ENCODE measurements around the gene AGMAT.

The AGMAT gene, protein sequence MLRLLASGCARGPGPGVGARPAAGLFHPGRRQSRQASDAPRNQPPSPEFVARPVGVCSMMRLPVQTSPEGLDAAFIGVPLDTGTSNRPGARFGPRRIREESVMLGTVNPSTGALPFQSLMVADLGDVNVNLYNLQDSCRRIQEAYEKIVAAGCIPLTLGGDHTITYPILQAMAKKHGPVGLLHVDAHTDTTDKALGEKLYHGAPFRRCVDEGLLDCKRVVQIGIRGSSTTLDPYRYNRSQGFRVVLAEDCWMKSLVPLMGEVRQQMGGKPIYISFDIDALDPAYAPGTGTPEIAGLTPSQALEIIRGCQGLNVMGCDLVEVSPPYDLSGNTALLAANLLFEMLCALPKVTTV

DNA sequence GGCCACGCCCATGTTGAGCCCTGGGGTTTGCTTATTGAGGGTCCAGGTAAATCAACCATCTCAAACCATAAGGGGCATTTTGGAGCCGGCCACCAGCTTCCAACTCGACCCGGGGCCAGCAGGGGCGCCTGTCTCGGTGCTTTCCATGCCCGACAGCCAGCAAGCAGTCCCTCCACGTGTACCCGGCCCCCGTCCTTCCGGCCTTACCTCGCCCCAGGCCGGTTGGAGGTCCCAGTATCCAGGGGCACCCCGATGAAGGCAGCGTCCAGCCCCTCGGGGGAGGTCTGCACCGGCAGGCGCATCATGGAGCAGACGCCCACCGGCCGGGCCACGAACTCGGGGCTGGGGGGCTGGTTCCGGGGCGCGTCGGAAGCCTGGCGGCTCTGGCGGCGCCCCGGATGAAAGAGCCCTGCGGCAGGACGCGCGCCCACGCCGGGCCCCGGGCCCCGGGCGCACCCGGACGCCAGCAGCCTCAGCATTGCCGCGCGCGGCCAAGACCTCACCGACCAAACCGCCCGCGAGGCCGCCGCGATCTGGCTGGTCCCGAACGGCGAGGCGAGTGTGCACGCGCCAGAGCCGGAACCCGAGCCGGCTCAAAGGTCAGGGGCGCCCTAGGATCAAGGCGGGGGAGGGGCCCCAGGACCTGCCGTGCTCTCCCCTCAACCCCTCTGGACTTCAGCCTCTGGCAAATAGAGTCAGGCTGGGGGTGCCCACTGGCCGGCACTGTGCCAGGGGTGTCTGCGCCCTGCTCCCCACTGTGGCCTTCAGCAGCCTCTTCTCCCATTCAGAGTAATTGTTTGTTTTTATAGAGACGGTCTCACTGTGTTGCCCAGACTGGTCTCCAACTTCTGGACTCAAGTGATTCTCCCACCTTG lies at the start of gene AGMAT:
Gene AGMAT (minus strand): TSS at position 563 of the 875 bp plus-strand sequence. CDS start 84 bp downstream, at position 479.
- DNase-seq: peak; percentile 49

DNA sequence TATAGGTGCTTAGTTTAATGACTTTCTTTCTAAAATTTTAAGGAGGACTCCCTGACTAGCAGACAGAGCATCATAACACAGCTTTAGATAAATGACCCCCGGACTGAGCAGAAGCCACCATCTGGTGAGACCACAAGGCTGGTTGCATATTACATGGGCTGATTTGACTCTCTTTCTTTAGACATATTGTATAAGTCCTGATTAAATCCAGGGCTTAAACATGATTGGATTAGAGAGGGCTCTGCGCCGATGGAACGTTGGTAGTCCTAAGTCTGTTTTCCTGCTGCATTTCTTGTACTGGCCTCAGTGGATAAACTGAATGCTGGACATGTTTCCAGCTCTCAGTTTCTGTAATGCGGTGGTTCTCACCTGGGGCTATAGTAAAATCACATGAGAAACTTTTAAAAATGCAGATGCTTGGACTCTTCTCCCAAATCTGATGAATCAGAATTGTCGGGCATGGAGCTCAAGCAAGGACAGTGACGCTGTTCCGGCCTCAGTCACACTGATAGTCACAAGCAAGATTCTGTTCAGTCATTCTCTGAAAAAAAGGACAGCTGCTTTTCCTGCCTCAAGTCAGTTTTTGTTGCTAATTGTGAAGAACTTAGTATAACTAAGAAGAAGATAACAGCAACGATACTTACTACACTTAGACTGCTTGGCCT lies 49.0 kb upstream of the AGMAT start:
- DNase-seq: no peak

DNA sequence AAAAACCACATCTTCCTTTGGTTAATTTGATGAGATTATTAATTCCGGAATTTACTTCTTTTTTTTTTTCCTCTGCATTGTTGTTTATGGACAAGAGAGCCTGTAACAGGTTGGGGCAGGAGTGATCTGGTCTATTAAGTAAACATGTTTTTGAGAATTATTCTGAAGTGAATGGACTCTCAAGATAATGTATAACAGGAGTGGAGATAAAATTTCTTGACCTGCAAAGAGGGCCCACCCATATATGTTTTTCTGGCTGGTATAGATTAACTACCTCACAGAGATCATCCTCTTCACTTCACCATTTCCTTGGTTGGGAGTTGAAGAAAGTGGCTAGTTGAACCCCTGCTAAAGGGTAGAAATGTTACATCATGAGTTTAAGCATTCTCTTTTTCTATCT lies 43.2 kb upstream of the AGMAT start:
- no peak for DNase-seq

DNA sequence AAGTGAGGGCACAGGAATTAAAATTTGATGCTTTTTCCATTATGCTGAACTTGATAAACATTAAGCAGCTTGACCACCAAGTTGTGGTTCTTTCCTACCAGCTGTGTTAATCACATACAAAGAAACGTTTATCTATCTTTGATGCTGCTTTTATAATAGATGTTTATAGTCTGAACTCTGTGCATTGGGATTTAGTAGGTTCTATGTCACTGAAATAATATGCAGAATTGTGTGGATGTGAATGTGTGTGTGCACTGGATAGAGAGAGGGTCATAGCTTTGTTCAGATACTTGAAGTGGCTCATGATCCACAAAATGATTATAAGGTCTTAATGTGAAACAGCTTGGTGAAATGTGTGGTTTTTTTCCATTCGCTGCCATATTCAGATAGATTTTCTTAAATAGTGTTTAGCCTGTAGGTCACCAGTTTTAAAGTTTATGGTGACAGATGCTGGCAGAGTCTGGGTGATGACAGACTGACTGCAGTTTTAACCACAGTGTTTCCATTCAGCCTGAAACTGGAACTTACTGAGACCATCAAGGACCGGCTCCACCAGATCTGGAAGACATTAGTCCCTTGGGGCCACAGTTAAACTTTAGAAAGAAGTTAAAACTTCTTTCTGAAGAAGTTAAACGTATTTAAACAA lies 42.6 kb upstream of the AGMAT start:
- peak; percentile 57 for DNase-seq

DNA sequence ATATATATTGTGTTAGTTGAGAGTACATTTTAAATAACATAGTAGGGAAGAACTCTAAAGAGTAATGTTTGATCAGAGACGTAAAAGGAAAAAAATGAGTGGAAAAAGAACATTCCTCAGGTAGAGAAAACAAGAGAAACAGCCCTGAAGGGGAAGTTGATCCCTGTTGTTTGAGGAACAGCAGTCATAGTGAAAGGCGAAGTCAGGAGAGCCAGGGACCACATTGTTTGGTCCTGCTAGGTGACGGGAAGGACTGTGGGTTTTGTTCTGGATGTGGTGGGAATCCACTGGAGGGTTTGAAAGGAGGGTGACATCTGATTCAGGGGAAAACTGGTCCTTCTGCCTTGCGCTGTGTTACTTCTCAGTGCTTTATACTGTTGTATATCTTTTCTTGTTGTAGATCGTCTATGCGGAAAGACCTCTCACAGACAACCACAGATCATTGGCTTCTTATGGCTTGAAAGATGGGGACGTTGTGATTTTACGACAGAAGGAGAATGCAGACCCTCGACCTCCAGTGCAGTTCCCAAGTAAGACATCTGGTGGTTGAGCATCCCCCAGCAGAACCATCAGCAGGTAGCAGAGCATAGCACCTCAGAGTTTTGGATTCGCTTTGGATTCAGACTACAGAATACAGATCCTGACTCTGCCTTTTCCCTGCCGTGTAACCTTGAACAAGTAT lies 41.6 kb upstream of the AGMAT start:
- DNase-seq: no peak

DNA sequence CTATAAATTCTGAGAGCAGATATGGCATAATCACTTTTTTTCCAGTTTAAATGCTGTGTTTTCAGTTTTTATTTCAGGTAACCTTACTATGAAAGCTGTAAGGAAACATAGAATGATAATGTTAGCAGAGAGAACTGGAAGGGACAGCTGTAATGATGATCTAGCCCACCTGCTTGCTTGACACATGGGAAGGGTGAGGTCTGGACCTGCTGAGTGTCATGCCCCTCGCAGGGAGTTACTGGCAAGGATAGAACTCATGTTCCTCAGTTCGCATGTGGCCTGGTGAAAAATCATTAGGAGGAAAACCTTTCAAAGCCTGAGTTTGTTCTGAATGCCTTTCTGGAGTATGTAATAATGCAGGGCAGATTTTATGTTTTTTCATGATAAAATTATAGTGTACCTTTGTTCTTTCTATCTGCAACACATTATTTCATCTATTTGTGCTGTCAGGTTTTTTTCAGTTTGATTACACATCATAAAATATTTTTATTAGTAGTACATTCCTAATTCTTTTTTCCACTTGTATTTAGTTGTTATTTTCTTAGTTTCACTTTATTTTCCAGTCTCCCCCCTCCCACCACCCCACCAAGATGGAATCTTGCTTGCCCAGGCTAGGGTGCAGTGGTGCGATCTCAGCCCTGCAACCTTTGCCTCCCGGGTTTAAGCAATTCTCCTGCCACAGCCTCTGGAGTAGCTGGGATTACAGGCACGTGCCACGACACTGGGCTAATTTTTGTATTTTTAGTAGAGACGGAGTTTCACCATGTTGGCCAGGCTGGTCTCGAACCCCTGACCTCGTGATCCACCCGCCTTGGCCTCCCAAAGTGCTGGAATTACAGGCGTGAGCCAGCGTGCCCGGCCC lies 40.4 kb upstream of the AGMAT start:
- DNase-seq: no peak

DNA sequence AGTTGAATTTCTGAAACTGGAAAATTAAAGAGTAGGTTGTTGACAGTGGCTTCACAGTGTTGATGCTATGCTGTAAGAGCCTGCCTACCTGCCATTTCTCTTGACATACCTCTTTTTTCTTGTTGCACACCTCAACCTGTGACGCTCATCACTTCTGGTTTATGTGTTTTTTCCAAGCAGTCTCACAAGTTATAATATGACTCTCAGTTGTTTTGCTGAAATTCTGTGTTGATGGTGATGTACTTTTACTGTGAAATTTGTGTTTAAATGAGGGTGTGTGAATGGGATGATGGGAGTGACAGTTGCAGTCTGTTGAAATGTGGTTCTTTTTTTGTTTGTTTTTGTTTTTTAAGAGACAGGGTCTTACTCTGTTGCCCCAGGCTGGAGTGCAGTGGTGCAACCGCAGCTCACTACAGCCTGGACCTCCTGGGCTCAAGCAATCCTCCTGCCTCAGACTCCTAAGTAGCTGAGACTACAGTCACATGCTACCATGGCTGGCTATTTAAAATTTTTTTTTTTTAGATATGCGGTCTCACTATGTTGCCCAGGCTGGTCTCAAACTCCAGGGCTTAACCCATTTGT lies 39.4 kb upstream of the AGMAT start:
- no peak for DNase-seq

DNA sequence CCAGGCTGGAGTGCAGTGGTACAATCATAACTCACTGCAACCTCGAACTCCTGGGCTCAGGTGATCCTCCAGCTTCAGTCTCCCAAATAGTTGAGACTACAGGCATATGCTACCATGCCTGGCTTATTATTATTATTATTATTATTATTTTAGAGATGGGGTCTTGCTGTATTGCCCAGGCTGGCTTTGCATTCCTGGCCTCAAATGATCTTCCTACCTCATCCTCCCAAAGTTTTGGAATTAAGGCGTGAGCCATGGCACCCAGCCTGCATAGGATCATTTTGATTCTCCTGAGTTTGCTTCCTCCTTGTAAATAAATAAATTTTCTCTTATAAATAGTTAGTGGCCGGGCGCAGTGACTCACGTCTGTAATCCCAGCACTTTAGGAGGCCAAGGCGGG lies 38.6 kb upstream of the AGMAT start:
- DNase-seq: no peak

DNA sequence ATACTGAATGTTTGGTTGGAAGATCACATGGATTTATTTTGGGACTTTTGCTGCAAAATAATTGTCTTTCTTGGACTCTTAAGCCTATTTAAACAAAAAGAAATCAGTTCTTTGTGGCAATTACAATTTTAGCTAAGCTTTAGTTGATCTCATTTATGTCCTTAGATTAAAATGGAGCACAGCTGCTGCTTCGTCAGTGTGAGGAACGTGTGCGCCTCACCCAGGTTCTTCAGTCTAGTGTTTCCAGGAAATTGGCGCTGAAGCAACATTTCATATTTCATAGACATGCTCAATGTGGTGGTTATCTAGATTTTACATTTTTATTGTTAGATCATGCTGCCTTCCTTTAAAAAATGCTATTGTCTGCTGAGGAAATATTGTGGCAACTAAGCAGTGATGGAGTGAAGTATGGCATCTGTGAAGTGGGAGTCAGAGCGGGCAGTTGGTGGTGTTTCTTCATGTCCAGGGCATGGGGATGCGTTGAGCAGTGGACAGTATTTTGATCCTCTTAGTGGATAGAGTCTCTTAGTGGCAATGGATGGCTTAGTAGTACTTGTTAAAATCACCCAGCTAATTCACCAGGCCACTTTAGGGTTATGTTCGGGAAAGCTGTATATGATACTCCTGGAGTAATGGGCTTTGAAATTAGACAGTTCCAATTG lies 38.0 kb upstream of the AGMAT start:
- no peak for DNase-seq

DNA sequence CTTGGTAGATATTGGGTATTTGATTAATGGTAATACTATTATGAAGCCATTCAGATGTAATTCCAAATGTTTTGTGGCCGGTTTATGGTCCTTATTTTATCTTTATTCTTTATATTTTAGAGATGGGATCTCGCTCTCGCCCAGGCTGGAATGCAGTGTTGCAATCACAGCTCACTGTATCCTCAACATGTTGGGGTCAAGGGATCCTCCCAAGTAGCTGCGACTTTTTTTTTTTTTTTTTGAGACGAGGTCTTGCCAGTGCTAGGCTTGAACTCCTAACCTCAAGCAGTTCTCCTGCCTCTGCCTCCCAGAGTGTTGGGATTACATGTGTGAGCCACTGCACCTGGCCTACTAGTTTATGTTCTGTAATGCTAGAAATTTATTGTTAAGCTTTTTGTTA lies 37.1 kb upstream of the AGMAT start:
- no peak for DNase-seq

DNA sequence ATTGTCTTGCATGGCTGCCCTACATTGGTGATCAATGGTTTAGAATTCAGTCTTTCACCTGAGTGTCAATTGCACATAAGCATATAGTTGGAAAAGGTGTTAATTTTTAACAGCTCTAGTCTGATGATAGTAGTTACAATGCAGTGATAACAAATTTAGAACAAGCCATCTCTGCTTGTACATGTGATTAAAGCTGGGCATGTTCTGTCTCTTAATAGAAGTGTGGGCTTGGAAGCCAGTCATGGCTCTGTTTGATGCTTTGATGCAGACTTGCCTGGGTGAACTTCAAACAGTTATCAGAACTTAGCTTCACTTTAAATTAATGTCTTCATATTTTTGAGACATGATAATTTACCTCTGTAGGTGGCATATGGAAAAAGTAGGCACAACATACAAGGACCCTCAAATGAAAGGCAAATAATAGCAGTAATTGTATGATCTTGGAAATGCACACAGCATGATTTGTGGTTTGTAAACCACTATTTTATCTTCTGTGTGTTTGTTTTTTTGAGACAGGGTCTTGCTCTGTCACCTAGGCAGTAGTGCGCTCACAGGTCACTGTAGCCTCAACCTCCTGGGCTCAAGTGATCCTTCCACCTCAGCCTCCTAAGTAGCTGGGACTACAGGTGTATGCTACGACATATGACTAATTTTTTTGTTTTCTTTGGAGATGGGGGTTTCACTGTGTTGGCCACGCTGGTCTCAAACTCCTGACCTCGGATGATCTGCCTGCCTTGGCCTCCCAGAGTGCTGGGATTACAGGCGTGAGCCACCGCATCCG lies 36.2 kb upstream of the AGMAT start:
- DNase-seq: no peak

DNA sequence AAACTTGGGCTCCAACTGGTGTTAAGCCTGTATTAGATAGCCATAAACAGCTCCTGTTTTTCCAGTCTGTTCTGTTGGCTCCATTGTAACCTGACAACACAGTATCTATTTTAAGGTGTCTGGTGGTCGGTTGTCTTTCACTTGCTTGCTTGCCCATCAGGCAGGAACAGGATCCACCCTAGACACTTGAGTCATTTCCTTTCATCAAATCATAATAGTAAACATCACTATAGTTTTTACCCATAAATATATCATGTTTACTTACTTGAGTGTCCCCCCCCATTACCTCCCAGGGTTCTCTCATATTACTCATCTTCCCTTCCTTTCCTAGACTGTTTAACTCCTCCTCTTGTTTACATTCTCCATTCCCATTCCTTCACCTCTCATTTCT lies 35.3 kb upstream of the AGMAT start:
- peak; percentile 55 for DNase-seq

DNA sequence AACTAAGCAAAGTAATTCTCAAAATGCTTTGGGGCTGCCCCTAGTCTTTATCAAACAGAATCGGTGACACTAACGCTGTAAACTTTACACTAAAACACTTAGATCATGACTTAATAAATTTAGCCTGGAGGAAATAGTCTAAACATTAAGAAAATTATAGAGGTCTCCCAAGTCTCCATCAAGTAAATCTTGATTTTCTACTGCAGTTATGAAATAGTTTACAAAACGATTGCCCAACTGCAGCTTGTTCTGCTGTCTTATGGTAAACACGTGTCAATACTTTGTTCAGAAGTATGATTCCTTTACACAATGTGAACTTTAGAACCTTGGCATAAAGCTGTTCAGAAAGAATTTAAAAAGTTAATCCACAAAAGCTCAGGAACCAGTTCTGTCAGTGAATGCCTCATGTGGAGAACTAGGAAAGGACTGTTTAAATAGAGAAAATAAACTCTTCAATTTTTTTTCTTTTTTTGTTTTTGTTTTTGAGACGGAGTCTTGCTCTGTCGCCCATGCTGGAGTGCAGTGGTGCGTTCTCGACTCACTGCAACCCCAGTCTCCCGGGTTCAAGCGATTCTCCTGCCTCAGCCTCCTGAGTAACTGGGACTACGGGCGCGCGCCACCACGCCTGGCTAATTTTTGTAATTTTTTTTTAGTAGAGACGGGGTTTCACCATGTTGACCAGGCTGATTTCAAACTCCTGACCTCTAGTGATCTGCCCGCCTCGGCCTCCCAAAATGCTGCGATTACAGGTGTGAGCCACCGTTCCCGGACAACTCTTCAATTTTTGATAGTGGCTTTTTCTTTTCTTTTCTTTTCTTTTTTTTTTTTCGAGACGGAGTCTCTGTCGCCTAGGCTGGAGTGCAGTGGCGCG lies 34.0 kb upstream of the AGMAT start:
- peak; percentile 36 for DNase-seq

DNA sequence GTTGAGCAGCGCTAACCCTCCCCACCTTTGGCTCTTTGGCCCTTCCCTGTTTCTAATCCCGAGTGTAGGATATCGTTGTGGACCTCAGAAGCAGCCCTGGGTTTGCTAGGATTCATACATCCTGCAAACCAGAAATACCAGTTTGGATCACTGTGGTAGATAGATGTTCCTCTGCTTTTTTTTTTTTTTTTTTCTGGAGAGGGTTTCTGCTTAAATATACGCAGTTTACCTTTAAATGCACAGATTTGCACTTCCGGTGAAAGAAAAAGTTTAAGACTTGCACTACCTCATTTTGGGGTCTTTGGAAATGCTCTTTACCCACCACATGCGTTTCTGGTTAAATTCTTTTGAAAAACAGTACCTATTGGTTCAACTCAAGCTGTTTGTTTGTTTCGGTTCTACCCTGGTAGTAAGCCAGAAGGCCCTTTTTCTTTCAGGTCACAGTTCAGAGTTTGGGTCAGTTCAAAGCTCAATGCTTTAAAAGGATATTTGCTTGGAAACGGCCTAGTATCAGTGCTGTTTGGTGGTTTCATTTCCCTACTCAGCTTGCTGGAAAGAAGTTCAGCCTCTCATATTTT lies 33.3 kb upstream of the AGMAT start:
- no peak for DNase-seq

DNA sequence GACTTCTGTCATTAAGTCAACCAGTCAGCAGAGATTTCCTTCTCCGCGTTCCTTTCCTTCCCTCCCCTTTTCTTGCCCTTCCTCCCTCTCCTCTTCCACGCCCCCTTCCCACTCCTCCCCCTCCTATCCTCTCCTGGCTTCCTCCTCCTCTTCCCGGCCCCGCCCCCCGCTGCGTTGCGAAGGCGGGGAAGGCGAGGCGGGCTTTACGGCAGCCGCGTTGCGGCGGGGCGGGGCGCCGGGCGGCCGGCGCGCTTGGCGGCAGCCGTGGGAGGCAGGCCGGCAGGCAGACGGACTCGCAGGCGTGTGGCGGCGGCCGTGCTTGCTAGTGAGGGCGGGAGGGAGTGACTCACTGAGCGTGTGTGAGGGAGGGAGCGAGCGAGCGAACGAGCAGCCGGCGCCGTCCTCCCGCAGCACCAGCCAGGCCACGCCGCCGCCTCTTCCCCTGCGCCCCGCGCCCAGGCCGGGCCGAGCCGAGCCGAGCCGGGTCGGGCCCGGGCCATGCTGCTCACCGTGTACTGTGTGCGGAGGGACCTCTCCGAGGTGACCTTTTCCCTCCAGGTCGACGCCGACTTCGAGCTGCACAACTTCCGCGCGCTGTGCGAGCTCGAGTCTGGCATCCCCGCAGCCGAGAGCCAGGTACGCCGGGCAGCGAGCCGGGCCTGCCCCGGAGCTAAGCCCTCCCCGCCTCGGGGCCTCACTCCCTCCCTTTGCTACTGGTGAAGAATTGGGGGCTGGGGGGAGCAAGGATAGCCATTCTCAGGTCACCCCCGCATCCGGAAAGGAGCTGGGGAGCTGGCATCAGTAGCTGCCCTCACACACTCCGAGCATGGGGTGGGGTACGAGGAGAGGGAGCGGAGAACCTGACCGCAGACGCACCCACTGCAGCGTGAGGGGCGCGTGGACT lies 32.6 kb upstream of the AGMAT start, which contains the start of gene DDI2:
Gene DDI2 (plus strand): TSS at position 286 of the 904 bp plus-strand sequence. CDS start 213 bp downstream, at position 499.
- peak; percentile 99 for DNase-seq

DNA sequence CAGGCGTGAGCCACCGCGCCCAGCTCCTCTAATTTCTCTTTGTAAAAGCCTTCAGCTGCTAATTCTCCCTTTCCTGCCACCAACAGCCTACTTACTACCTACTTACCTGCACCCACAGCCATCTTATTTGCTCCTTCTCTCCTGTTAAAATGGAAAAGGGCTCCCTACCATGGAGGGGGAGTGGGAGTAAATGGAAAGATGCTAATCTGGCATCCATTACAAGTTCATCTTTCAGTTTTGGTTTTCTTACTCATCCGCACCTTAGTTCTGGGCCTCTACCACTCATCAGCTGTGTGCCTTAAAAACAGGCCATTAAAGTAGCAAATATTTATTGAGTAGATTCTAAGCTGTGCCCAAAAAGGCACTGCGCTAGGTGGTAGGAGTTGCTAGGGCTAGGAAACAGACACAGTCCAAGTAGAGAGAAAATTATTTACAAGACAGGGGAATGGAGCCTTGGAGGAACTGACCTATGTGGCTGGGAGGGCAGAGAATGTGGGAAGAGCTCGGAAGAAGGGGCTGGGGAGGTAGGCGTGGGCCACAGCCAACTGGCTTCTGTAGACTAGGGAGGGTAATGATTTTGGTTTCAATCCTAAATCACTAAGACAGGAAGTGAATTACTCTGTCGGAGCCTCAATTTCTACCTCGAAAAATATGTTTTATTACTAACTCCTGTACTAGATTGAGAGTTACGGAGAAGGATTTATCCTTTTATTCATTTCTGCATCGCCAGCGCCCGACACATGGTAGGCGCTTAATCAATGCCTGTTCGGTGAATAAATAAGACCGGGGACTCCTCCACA lies 31.7 kb upstream of the AGMAT start:
- DNase-seq: peak; percentile 51
